ENCODE measurements around the gene GLB1L2.

GLB1L2 gene

GRCh38 chr11:134377876-134378275, 46.1 kb downstream of the GLB1L2 start:
- DNase-seq (ENCODE audit: insufficient read length, low spot score): no peak
- no peak for FAIRE-seq
- TF ChIP-seq POLR2AphosphoS5 (IDR thresholded peaks at IDR 0.05; ENCODE audit: low read depth, low read length) (no peak), POLR2A (IDR thresholded peaks at IDR 0.05; ENCODE audit: low read depth, low read length) (no peak), SPI1 (IDR thresholded peaks at IDR 0.05; ENCODE audit: low read depth, low read length) (no peak), PAX5 (IDR thresholded peaks at IDR 0.05; ENCODE audit: insufficient read depth, low read length, severe bottlenecking) (no peak), TAF1 (IDR thresholded peaks at IDR 0.05; ENCODE audit: low read depth, low read length) (no peak), POU2F2 (IDR thresholded peaks at IDR 0.05; ENCODE audit: low read depth, low read length) (no peak)

- TF ChIP-seq POU2F2 (IDR thresholded peaks at IDR 0.05; ENCODE audit: low read depth, low read length): no peak
- FAIRE-seq: no peak
- no peak for DNase-seq (ENCODE audit: insufficient read length, low spot score)
These were observed 47.5 kb downstream of the GLB1L2 start for GRCh38 chr11:134379241-134379640.

GRCh38 chr11:134380229-134380628, 48.4 kb downstream of the GLB1L2 start:
- no peak for TF ChIP-seq PAX5 (IDR thresholded peaks at IDR 0.05; ENCODE audit: insufficient read depth, low read length, severe bottlenecking)
- no peak for TF ChIP-seq SPI1 (IDR thresholded peaks at IDR 0.05; ENCODE audit: low read depth, low read length)
- no peak for TF ChIP-seq TAF1 (IDR thresholded peaks at IDR 0.05; ENCODE audit: low read depth, low read length)
- no peak for TF ChIP-seq POLR2AphosphoS5 (IDR thresholded peaks at IDR 0.05; ENCODE audit: low read depth, low read length)
- TF ChIP-seq POLR2A (IDR thresholded peaks at IDR 0.05; ENCODE audit: low read depth, low read length): no peak
- no peak for TF ChIP-seq POU2F2 (IDR thresholded peaks at IDR 0.05; ENCODE audit: low read depth, low read length)
- DNase-seq (ENCODE audit: insufficient read length, low spot score) (no peak), FAIRE-seq (no peak)

GRCh38 chr11:134380785-134381184, 49.0 kb downstream of the GLB1L2 start:
- DNase-seq (ENCODE audit: insufficient read length, low spot score) (no peak), FAIRE-seq (no peak)
- TF ChIP-seq PAX5 (IDR thresholded peaks at IDR 0.05; ENCODE audit: insufficient read depth, low read length, severe bottlenecking): no peak
- TF ChIP-seq SPI1 (IDR thresholded peaks at IDR 0.05; ENCODE audit: low read depth, low read length): no peak
- no peak for TF ChIP-seq POLR2AphosphoS5 (IDR thresholded peaks at IDR 0.05; ENCODE audit: low read depth, low read length)
- TF ChIP-seq POU2F2 (IDR thresholded peaks at IDR 0.05; ENCODE audit: low read depth, low read length): no peak

- FAIRE-seq (no peak), DNase-seq (ENCODE audit: insufficient read length, low spot score) (no peak)
- TF ChIP-seq PAX5 (IDR thresholded peaks at IDR 0.05; ENCODE audit: insufficient read depth, low read length, severe bottlenecking) (no peak), POU2F2 (IDR thresholded peaks at IDR 0.05; ENCODE audit: low read depth, low read length) (no peak), SPI1 (IDR thresholded peaks at IDR 0.05; ENCODE audit: low read depth, low read length) (no peak), POLR2AphosphoS5 (IDR thresholded peaks at IDR 0.05; ENCODE audit: low read depth, low read length) (no peak), TAF1 (IDR thresholded peaks at IDR 0.05; ENCODE audit: low read depth, low read length) (no peak), POLR2A (IDR thresholded peaks at IDR 0.05; ENCODE audit: low read depth, low read length) (no peak)
These were observed 50.5 kb downstream of the GLB1L2 start for GRCh38 chr11:134382257-134382656.

GRCh38 chr11:134382830-134383229, 51.0 kb downstream of the GLB1L2 start:
- TF ChIP-seq POLR2A (IDR thresholded peaks at IDR 0.05; ENCODE audit: low read depth, low read length): no peak
- no peak for TF ChIP-seq POU2F2 (IDR thresholded peaks at IDR 0.05; ENCODE audit: low read depth, low read length)
- no peak for TF ChIP-seq SPI1 (IDR thresholded peaks at IDR 0.05; ENCODE audit: low read depth, low read length)
- no peak for TF ChIP-seq POLR2AphosphoS5 (IDR thresholded peaks at IDR 0.05; ENCODE audit: low read depth, low read length)
- TF ChIP-seq PAX5 (IDR thresholded peaks at IDR 0.05; ENCODE audit: insufficient read depth, low read length, severe bottlenecking): no peak
- no peak for TF ChIP-seq TAF1 (IDR thresholded peaks at IDR 0.05; ENCODE audit: low read depth, low read length)
- DNase-seq (ENCODE audit: insufficient read length, low spot score) (no peak), FAIRE-seq (no peak)

GRCh38 chr11:134383576-134384221, 51.9 kb downstream of the GLB1L2 start:
- no peak for FAIRE-seq
- no peak for DNase-seq (ENCODE audit: insufficient read length, low spot score)
- TF ChIP-seq TAF1 (IDR thresholded peaks at IDR 0.05; ENCODE audit: low read depth, low read length) (no peak), POLR2AphosphoS5 (IDR thresholded peaks at IDR 0.05; ENCODE audit: low read depth, low read length) (no peak), POLR2A (IDR thresholded peaks at IDR 0.05; ENCODE audit: low read depth, low read length) (no peak), POU2F2 (IDR thresholded peaks at IDR 0.05; ENCODE audit: low read depth, low read length) (no peak), SPI1 (IDR thresholded peaks at IDR 0.05; ENCODE audit: low read depth, low read length) (no peak), PAX5 (IDR thresholded peaks at IDR 0.05; ENCODE audit: insufficient read depth, low read length, severe bottlenecking) (no peak)

- DNase-seq (ENCODE audit: insufficient read length, low spot score): no peak
- no peak for FAIRE-seq
- TF ChIP-seq POLR2AphosphoS5 (IDR thresholded peaks at IDR 0.05; ENCODE audit: low read depth, low read length) (no peak), SPI1 (IDR thresholded peaks at IDR 0.05; ENCODE audit: low read depth, low read length) (no peak), POLR2A (IDR thresholded peaks at IDR 0.05; ENCODE audit: low read depth, low read length) (no peak), TAF1 (IDR thresholded peaks at IDR 0.05; ENCODE audit: low read depth, low read length) (no peak), POU2F2 (IDR thresholded peaks at IDR 0.05; ENCODE audit: low read depth, low read length) (no peak), PAX5 (IDR thresholded peaks at IDR 0.05; ENCODE audit: insufficient read depth, low read length, severe bottlenecking) (no peak)
These were observed 52.6 kb downstream of the GLB1L2 start for GRCh38 chr11:134384406-134384805.

- no peak for FAIRE-seq
- no peak for TF ChIP-seq POLR2AphosphoS5 (IDR thresholded peaks at IDR 0.05; ENCODE audit: low read depth, low read length)
- no peak for TF ChIP-seq POU2F2 (IDR thresholded peaks at IDR 0.05; ENCODE audit: low read depth, low read length)
- no peak for TF ChIP-seq SPI1 (IDR thresholded peaks at IDR 0.05; ENCODE audit: low read depth, low read length)
- no peak for TF ChIP-seq TAF1 (IDR thresholded peaks at IDR 0.05; ENCODE audit: low read depth, low read length)
- TF ChIP-seq PAX5 (IDR thresholded peaks at IDR 0.05; ENCODE audit: insufficient read depth, low read length, severe bottlenecking): no peak
- TF ChIP-seq POLR2A (IDR thresholded peaks at IDR 0.05; ENCODE audit: low read depth, low read length): no peak
- DNase-seq (ENCODE audit: insufficient read length, low spot score): no peak
These were observed 53.4 kb downstream of the GLB1L2 start for GRCh38 chr11:134385171-134385570.
